Measurements from ENCODE around the gene BLM. TPM values are rescaled to one million over a fixed set of nuclear protein-coding genes. Genes with fewer than 3 reads are reported as not detected.

BLM gene
- total and polyA plus RNA-seq, 2 of the 13 experiments (the other 11 are each of a cell fraction or from before 2014, with no cell fraction given), result 5.1 to 11.8 TPM

GRCh38 chr15:90716976-90717821 lies at the start of gene BLM (continued):
- TF ChIP-seq DDIT3 (CRISPR knock-in tag; IDR thresholded peaks at IDR 0.05), result no peak
- TF ChIP-seq NR3C1 (CRISPR knock-in tag; IDR thresholded peaks at IDR 0.05), result no peak
- TF ChIP-seq, protein P1, sequence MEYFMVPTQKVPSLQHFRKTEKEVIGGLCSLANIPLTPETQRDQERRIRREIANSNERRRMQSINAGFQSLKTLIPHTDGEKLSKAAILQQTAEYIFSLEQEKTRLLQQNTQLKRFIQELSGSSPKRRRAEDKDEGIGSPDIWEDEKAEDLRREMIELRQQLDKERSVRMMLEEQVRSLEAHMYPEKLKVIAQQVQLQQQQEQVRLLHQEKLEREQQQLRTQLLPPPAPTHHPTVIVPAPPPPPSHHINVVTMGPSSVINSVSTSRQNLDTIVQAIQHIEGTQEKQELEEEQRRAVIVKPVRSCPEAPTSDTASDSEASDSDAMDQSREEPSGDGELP (IDR thresholded peaks at IDR 0.05; ENCODE audit: borderline replicate concordance, low read depth), result no peak; the same call in 1 of the 2 replicates
- TF ChIP-seq ZBTB3 (CRISPR knock-in tag; IDR thresholded peaks at IDR 0.05; ENCODE audit: borderline replicate concordance, low read depth), result no peak
- TF ChIP-seq GATAD2A (CRISPR knock-in tag; IDR thresholded peaks at IDR 0.05), result 0 out of 2 replicates have a peak, but pooled peaks have one; percentile 18
- no peak for TF ChIP-seq NCOA5 (CRISPR knock-in tag; IDR thresholded peaks at IDR 0.05)
- TF ChIP-seq MBNL3 (CRISPR knock-in tag; conservative IDR thresholded peaks at IDR 0.05), result no peak
- no peak for TF ChIP-seq TCF7 (IDR thresholded peaks at IDR 0.05; ENCODE audit: low read depth)
- TF ChIP-seq, protein P2, sequence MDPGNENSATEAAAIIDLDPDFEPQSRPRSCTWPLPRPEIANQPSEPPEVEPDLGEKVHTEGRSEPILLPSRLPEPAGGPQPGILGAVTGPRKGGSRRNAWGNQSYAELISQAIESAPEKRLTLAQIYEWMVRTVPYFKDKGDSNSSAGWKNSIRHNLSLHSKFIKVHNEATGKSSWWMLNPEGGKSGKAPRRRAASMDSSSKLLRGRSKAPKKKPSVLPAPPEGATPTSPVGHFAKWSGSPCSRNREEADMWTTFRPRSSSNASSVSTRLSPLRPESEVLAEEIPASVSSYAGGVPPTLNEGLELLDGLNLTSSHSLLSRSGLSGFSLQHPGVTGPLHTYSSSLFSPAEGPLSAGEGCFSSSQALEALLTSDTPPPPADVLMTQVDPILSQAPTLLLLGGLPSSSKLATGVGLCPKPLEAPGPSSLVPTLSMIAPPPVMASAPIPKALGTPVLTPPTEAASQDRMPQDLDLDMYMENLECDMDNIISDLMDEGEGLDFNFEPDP (CRISPR knock-in tag; conservative IDR thresholded peaks at IDR 0.05), result no peak
- TF ChIP-seq SSRP1 (CRISPR knock-in tag; IDR thresholded peaks at IDR 0.05), result no peak
- no peak for TF ChIP-seq JUNB (CRISPR knock-in tag; IDR thresholded peaks at IDR 0.05; ENCODE audit: borderline replicate concordance)
- TF ChIP-seq ZNF720 (CRISPR knock-in tag; IDR thresholded peaks at IDR 0.05), result no peak
- no peak for TF ChIP-seq ZNF562 (CRISPR knock-in tag; IDR thresholded peaks at IDR 0.05; ENCODE audit: borderline replicate concordance)
- TF ChIP-seq ZNF121 (CRISPR knock-in tag; IDR thresholded peaks at IDR 0.05), result no peak
- TF ChIP-seq AHR (CRISPR knock-in tag; IDR thresholded peaks at IDR 0.05), result no peak
- no peak for TF ChIP-seq ELF3 (CRISPR knock-in tag; IDR thresholded peaks at IDR 0.05)
- TF ChIP-seq SP140L (CRISPR knock-in tag; IDR thresholded peaks at IDR 0.05; ENCODE audit: borderline replicate concordance), result no peak
- TF ChIP-seq KLF13 (CRISPR knock-in tag; IDR thresholded peaks at IDR 0.05), result no peak
- no peak for TF ChIP-seq TRIM24 (CRISPR knock-in tag; IDR thresholded peaks at IDR 0.05)
- TF ChIP-seq PCBP1 (IDR thresholded peaks at IDR 0.05; ENCODE audit: borderline replicate concordance, low read depth, low read length), result 0 out of 2 replicates have a peak, but pooled peaks have one; percentile 60
- TF ChIP-seq, protein P3, sequence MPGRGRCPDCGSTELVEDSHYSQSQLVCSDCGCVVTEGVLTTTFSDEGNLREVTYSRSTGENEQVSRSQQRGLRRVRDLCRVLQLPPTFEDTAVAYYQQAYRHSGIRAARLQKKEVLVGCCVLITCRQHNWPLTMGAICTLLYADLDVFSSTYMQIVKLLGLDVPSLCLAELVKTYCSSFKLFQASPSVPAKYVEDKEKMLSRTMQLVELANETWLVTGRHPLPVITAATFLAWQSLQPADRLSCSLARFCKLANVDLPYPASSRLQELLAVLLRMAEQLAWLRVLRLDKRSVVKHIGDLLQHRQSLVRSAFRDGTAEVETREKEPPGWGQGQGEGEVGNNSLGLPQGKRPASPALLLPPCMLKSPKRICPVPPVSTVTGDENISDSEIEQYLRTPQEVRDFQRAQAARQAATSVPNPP (CRISPR knock-in tag; IDR thresholded peaks at IDR 0.05), result peak; percentile 94
- no peak for TF ChIP-seq PLRG1 (conservative IDR thresholded peaks at IDR 0.05)
- peak; percentile 84 for TF ChIP-seq HOXA3 (CRISPR knock-in tag; IDR thresholded peaks at IDR 0.05)
- TF ChIP-seq, protein P4, sequence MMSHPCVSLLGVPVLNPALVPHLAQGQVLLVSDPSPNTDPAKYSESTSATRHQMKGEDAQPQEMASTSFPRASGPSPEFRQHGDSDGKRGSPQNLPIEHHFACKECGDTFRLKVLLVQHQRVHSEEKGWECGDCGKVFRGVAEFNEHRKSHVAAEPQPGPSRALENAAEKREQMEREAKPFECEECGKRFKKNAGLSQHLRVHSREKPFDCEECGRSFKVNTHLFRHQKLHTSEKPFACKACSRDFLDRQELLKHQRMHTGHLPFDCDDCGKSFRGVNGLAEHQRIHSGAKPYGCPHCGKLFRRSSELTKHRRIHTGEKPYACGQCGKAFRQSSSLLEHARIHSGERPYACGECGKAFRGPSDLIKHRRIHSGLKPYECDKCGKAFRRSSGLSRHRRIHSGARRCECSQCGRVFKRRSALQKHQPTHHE (CRISPR knock-in tag; IDR thresholded peaks at IDR 0.05; ENCODE audit: borderline replicate concordance), result no peak
- TF ChIP-seq, protein P5, sequence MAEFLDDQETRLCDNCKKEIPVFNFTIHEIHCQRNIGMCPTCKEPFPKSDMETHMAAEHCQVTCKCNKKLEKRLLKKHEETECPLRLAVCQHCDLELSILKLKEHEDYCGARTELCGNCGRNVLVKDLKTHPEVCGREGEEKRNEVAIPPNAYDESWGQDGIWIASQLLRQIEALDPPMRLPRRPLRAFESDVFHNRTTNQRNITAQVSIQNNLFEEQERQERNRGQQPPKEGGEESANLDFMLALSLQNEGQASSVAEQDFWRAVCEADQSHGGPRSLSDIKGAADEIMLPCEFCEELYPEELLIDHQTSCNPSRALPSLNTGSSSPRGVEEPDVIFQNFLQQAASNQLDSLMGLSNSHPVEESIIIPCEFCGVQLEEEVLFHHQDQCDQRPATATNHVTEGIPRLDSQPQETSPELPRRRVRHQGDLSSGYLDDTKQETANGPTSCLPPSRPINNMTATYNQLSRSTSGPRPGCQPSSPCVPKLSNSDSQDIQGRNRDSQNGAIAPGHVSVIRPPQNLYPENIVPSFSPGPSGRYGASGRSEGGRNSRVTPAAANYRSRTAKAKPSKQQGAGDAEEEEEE (CRISPR knock-in tag; IDR thresholded peaks at IDR 0.05; ENCODE audit: borderline replicate concordance), result no peak

All from HepG2 (cell line).